HG02588 (cell line): ENCODE data around the gene ZBTB7B.
"Not testable (repeated sequence)": the region's sequence is repeated elsewhere in the genome, so short reads cannot be mapped to it uniquely, and the experiment has no call there.

ENCODE experiments used
- ATAC-seq: cut with Tn5 transposase; IDR thresholded peaks from one replicate; pipeline ENCODE4 v1.9.1; 2021; ENCODE audit warnings: mild to moderate bottlenecking, moderate library complexity; ENCODE audit not compliant: unreplicated experiment

ZBTB7B gene

GRCh38 chr1:154986736-154987135 lies 15.9 kb upstream of the ZBTB7B start:
- ATAC-seq: not testable (repeated sequence)

DNA sequence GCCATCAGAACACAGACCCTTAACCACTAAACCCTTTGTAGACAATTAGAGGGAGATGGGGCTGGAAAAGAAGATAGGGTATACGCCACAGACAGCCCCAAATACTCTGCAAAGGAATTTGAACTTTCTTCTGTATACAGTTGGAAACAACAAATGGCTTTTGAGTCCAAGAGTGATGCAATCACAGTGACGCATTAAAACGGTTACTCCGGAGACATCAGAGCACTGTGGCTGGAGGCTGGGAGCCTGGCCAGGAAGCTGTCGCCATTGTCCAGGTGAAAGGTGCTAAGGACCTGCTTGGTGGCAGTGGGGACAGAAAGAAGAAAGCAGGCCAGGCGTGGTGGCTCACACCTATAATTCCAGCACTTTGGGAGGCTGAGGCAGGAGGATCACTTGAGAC lies 15.3 kb upstream of the ZBTB7B start:
- ATAC-seq: no peak

GRCh38 chr1:154988058-154988954 lies 14.3 kb upstream of the ZBTB7B start:
- ATAC-seq: no peak

DNA sequence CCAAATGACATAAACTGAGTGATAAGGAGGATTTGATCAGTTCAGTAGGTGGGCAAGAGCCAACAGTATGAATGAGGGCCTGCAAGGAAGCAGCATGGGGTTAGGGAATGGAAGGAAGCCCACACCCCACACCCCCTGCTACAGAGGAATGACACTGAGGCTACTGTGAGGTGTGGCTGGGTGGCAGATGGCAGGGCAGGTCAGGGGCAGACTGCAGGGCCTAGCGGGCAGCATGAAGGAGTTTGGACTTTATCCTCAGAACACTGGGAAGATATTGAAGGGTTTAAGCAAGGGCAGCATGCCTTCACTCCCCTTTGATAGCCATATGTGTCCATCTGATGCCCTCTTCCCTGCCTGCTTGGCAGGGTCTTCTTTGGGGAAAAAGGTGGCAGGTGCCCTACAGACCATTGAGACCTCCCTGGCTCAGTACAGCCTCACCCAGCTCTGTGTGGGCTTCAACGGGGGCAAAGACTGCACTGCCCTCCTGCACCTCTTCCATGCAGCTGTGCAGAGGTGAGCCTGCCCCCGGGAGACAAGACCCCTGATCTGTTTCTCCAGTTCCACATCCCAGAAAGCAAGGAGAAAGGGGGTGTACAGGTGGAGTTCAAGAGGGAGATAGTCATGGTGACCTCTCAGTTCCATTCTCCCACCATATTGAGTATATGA lies 13.3 kb upstream of the ZBTB7B start:
- ATAC-seq: no peak

GRCh38 chr1:154990276-154990675 lies 12.3 kb upstream of the ZBTB7B start:
- no peak for ATAC-seq

DNA sequence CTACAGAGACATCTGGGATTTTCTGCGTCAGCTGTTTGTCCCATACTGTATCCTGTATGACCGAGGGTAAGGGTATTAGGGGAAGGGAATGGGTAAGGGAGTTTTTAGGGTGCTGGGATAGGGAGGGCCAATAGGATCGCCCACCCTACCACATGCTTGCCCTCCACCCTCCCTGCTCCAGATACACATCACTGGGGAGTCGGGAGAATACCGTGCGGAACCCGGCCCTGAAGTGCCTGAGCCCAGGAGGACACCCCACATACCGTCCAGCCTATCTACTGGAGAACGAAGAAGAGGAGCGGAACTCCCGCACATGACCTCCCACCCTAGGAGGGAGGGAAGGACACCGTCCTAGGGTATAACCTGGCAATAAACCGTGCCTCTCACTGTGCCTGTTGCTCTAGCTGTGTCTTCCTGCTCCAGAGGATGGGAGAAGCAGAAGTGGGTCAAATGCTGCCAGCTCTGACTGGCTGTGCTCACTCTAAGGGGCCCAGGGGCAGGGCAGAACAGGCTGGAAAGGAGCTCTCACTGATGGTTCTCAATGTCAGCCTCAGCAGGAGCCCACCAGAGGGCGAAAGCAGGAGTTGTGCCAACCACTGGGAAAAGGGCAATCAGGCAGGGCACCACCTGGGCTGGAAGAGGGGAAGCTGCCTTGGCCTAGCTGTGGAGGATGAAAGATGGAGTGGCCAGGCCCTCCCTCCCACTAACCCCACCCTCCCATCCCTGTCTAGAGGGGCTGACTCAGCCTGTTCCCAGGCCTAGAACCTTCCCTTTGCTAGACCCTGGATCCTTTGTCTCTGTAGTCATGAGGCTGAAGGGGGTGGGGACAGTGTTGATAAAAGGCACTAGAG lies 9.7 kb upstream of the ZBTB7B start:
- no peak for ATAC-seq

DNA sequence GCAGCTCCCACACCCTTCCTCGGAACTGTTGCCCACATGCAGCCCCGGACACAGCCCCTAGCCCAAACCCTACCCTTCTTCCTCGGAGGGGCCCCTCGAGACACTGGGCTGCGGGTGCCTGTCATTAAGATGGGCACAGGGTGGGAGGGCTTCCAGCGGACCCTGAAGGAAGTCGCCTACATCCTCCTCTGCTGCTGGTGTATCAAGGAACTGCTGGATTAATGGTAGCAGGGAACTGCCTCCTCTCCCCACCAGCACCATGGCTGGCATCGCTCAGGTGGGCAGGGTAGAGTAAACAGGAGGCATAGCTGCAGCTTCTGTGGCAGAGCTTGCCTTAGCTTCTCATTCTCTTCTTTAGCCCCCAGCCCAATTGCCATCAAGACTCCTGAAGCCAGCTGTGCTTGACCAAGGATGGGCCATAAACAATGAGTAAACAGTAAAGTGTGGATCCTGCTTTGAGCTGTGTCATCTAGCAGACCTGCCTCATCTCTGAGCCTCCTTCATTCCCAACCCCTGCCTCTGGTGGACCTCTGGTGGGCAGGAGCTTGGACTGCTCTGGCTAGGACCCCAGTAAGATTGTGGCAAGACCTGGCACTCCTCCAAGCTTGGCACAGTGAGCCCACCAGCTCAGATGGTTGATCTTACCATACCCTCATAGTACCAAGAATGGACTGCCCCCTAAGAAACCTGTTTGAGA lies 8.9 kb upstream of the ZBTB7B start, which contains the start of gene LENEP:
Gene LENEP (plus strand): TSS at position 15 of the 697 bp plus-strand sequence. CDS start 22 bp downstream, at position 37.
- no peak for ATAC-seq

- no peak for ATAC-seq
These were observed 8.4 kb upstream of the ZBTB7B start for GRCh38 chr1:154994269-154994587.

- no peak for ATAC-seq
These were observed 8.0 kb upstream of the ZBTB7B start for GRCh38 chr1:154994591-154994990.

DNA sequence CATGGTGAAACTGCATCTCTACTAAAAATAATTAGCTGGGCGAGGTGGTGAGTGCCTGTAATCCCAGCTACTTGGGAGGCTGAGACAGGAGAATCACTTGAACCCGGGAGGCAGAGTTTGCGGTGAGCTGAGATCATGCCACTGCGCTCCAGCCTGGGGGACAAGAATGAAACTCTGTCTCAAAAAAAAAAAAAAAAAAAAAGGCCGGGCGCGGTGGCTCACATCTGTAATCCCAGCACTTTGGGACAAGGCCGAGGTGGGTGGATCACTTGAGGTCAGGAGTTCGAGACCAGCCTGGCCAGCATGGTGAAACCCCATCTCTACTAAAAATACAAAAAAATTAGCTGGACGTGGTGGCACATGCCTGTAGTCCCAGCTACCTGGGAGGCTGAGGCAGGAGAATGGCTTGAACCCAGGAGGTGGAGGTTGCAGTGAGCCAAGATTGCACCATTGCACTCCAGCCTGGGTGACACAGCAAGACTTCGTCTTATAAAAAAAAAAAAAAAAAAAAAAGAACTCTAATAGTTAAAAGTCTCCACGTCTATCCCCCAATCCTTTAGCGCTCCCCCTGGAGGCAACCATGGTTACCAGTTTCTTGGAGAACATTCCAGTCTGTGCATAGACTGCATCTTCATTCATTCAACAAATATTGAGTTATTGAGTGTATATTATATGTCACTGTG lies 7.2 kb upstream of the ZBTB7B start:
- ATAC-seq: not testable (repeated sequence)

DNA sequence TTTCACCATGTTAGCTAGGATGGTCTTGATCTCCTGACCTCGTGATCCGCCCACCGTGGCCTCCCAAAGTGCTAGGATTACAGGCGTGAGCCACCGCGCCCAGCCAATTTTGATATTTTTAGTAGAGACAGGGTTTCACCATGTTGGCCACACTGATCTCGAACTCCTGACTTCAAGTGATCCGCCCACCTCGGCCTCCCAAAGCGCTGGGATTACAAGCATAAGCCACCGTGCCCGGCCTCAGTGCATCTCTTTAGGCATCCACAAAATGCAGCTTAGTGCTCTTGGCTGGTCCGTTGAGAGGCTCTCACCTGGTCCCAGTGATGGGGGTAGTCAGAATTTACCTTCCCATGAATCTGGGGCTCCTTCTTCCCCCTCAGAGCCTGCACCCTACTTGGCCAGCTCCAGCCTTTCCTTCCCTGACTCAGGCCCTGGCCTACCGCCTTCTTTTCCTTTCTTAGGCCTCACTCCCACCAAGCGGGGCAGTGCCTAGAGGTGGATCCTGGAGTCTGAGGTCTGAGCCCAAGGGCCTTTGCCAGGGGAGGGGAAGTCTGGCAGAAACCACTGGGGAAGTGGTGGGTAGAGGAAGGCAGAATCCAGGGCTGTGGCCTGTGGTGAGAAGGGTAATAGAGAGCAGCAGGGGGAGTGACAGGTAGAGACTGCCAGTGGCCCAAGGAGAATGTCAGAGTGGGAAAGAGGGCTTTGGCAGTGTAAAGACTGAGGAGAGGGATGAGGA lies 5.5 kb upstream of the ZBTB7B start:
- no peak for ATAC-seq

- ATAC-seq: no peak
These were observed 4.3 kb upstream of the ZBTB7B start for GRCh38 chr1:154998201-154998780.

- ATAC-seq: no peak
These were observed 3.6 kb upstream of the ZBTB7B start for GRCh38 chr1:154998818-154999570.

- no peak for ATAC-seq
These were observed 2.8 kb upstream of the ZBTB7B start for GRCh38 chr1:154999571-155000410.

GRCh38 chr1:155000411-155000725 lies 2.2 kb upstream of the ZBTB7B start:
- no peak for ATAC-seq

DNA sequence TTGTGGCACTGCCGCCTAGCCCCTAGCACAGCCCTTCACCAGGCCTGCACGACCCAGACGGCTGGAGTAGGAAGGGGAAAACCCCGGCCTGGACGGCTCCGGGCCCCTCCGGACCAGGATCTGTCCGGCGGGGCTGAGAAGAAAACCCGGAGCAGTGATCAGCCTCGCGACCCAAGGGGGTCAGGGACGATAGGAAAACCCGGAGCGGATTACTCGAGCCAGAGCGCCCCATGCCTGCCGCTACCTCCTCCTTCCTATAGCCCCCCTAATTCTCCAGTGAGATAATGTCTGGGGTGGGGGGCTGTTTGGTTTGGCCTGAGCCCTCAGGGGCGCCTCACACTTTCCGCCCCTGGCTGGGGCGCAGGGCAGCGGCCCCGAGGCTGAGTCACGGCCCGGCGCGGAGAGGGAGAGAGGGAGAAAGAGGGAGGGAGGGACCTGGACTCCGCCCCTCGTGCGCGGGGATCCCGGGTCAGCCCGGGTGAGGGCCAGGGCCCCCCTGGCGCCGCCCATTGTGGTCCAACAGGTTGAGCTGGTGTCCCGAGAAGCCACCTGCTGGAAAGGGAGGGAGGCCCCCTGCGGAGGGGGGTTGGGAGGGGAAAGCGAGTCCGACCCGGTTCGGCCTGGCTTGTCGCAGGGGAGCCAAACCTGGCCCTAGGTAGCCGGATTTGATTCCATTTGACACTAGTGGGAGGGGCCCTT lies 1.7 kb upstream of the ZBTB7B start:
- ATAC-seq: peak; percentile 42

GRCh38 chr1:155001425-155001674 lies 1.3 kb upstream of the ZBTB7B start:
- ATAC-seq: no peak
